ENCODE measurements around the gene CACNA1E.

The CACNA1E gene

DNA sequence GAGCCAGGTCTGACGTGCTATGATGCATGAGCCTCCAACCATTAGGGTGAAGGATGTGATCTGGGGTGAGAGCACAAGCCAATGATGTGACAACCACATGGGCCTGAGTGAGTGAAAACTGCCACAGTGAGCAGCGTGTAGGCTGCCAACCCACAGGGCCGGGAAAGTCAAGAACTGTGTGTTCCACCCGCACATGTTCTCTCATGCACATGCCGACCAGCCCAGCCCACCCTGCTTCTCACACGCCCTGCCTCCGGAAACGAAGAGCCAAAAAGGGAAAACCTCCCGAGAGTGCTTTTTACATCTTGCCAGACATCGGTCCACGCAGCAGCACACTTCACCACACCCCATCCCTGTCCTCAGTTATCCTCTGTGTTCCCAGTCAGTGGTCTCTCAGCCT is 197.0 kb downstream of the CACNA1E start:
- H3K27ac ChIP-seq: no peak overlapping the region
- TF ChIP-seq, protein P1, sequence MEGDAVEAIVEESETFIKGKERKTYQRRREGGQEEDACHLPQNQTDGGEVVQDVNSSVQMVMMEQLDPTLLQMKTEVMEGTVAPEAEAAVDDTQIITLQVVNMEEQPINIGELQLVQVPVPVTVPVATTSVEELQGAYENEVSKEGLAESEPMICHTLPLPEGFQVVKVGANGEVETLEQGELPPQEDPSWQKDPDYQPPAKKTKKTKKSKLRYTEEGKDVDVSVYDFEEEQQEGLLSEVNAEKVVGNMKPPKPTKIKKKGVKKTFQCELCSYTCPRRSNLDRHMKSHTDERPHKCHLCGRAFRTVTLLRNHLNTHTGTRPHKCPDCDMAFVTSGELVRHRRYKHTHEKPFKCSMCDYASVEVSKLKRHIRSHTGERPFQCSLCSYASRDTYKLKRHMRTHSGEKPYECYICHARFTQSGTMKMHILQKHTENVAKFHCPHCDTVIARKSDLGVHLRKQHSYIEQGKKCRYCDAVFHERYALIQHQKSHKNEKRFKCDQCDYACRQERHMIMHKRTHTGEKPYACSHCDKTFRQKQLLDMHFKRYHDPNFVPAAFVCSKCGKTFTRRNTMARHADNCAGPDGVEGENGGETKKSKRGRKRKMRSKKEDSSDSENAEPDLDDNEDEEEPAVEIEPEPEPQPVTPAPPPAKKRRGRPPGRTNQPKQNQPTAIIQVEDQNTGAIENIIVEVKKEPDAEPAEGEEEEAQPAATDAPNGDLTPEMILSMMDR (conservative IDR thresholded peaks at IDR 0.05): no peak
- TF ChIP-seq ZFX (IDR thresholded peaks at IDR 0.05): no peak

DNA sequence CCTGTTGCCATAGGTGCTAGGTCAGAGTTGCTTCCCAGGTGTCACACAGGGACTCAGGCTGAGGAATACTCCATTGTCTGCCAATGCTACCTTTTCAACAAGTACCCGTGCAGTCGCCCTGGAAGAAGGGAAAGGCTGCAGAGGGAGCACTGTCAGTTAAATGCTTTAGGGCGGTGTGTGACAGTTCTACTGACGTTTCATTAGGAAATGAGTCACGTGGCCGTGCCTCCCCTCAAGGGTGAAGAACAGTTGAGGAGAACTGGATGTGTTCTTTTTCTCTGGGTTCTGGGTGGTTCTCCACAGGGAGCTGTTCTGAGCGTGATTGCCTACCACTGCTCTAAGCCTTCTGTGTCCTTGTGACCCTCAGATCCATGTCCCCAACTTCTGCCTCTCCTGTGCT is 197.6 kb downstream of the CACNA1E start:
- H3K27ac ChIP-seq: no peak overlapping the region
- TF ChIP-seq, protein P1 (conservative IDR thresholded peaks at IDR 0.05): no peak
- no peak for TF ChIP-seq ZFX (IDR thresholded peaks at IDR 0.05)

DNA sequence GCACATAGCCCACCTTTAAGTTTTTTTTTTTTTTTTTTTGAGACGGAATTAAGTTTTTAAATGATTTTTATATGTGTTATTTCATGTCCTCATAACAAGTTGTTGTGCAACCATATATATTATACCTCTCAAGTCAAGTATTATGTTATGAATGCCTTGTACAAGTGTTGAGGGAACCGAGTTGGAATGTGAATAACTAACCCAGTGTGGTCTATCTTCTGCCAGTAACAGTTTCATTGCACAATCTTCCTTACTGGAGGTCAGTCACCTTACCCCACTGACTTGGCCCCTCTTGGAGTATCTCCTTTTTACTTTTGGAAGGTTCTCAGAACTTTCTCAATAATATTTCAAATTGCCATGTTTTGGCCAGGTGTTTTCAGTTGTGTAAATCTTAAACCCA is 201.9 kb downstream of the CACNA1E start:
- TF ChIP-seq, protein P1 (conservative IDR thresholded peaks at IDR 0.05): no peak
- no peak for TF ChIP-seq ZFX (IDR thresholded peaks at IDR 0.05)
- no peak overlapping the region for H3K27ac ChIP-seq

DNA sequence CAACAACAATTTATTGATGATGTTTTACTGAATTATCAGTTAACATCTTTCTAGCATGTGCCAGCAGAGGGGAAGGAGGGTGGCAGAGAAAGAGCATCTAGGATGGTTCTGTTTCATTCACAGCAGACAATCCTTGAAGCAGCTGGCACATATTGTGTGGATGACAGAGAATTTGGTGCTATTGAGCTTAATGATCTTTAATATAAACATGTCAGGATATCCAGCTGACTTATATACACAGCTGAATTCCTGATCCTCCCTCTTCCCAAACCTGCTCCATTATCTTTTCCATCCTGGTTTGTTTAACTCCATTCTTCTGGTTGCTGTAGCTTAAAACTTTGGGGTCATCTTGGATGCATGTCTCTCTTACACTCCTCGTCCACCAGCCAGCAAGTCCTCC is 218.6 kb downstream of the CACNA1E start:
- H3K27ac ChIP-seq: no peak overlapping the region
- TF ChIP-seq, protein P1 (conservative IDR thresholded peaks at IDR 0.05): no peak
- no peak for TF ChIP-seq ZFX (IDR thresholded peaks at IDR 0.05)

DNA sequence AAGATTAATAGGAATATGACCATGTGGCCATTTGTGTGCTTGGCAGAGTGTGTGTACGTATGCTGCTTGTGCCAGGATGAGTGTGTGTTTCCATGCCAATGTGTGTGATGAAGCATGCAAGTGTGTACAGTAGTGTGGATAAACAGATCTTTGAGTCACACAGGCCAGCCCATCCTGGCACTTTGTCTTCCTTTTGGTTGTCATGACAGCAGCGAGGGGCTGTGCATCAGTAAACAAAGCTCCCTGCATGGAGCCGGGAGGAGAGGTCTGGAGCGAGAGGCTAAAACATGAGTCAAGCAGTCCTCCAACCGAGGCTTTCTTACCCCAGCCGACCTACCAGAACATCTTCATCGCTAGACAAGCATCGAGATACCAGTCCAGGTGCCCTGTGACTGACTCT is 221.2 kb downstream of the CACNA1E start:
- TF ChIP-seq, protein P1 (conservative IDR thresholded peaks at IDR 0.05): no peak
- no peak for TF ChIP-seq ZFX (IDR thresholded peaks at IDR 0.05)

DNA sequence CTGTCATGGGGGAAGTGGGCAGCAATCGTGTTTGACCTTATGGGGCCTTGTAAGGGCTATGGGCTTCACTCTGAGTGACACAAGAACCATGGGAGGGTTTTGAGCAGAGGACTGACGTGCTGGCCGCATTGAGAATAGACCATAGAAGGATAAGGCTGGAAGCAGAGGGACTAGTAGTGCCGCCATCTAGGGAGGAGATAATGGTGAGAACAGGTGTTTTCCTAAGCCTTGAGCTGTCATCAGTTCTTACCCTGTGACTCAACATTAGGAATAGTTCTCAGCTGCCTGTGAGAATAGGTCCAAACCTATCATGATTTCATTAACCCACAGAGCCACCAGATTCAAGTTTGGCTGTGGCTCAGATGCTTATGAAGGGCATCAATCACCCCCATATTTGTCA is 228.5 kb downstream of the CACNA1E start:
- no peak for TF ChIP-seq ZFX (IDR thresholded peaks at IDR 0.05)
- TF ChIP-seq, protein P1 (conservative IDR thresholded peaks at IDR 0.05): no peak
- no peak overlapping the region for H3K27ac ChIP-seq

More for the DNA sequence above, 221.2 kb downstream of the CACNA1E start:
- H3K27ac ChIP-seq: no peak overlapping the region

DNA sequence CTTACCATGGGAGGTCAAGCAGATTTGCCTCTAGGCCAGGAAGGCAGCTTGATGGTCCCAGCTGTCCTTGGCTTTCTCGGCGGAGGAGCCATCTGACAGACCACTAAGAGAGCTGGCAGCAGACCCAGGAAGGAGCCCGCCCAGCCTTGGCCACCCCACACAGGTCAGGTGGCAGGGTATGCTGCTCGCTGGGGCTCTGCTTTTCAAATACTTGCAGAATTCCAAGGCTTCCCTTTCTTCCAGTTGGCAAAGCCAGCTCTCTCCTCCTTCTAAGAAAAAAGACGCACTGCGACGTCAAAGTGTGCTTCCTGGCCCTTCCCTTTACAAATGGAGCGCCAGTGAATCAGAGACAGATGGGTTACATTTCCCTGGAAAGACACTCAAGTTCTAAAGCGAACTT is 229.4 kb downstream of the CACNA1E start:
- TF ChIP-seq ZFX (IDR thresholded peaks at IDR 0.05): no peak
- no peak overlapping the region for H3K27ac ChIP-seq

DNA sequence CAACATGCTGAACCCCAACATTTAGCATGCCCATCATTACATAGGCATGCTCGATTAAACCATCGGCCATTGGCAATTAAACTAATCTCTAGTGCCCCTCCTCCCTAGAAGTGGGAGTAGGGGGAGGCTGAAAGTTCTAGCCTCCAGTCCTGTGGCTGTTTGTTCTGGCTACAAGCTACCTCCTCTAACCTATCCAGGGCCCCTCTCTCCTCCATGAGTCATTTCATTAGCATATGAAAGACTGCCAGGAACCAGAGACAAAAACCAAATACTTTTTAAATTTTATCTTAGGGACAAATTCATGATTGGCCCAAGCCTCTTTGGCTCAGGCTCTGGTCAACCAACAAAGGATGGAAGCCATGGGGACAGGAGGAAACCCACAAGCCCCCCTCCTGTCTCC is 231.1 kb downstream of the CACNA1E start:
- no peak overlapping the region for H3K27ac ChIP-seq
- TF ChIP-seq, protein P1 (conservative IDR thresholded peaks at IDR 0.05): no peak
- TF ChIP-seq ZFX (IDR thresholded peaks at IDR 0.05): no peak
